ENCODE results near the gene TFF1. TPM values are rescaled to one million over a fixed set of nuclear protein-coding genes. Genes with fewer than 3 reads are reported as not detected.

The TFF1 gene
- total RNA-seq, 2 donors from 2014 or later: 208 to 322 TPM

DNA sequence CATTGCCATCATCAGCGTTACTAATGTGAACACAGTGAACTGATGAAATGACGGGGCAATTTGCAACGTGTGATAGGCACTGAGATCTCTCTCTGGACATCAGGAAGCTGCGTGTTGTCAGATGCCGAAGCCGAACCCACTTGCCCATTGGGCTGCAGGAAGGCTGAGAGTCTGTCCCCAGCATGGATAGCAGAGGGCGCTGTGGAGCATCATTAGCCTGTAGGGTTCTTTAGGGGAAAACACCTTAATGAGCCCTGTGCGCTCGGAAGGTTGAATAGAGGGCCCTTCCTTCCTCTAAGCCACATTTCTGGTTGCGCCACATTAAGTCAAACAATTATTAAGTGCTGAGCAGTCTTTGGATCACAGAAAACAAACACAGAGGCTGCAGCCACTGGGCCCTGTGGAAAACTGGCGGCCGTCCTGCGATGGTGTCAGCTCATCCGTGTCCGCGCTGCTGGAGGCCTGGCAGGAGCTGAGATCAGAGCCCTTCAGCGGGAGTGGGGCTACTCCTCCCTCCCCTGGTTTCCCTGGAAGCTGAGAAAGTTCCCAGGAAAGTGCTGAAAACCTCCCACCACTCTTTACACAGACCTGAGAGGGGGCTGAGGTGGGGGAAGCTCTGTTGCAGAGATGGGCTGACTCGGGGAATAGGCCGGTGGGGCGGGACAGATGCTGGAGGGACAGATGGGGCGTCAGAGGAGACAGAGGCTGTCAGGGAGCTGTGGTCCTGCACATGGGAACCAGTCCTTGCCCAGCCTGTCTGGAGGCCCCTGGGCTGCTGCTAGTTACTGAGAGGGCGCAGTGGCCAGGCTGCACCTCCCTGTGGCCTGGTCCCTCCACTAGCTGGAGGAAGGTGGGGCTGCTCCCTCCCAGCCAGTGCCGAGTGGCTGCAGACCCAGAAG is 28.3 kb downstream of the TFF1 start:
- DNase-seq (peak; percentile 78 to 91), ATAC-seq (peak; percentile 72)
- intact Hi-C loops (cut with DNase I, micrococcal nuclease): no loop called here

DNA sequence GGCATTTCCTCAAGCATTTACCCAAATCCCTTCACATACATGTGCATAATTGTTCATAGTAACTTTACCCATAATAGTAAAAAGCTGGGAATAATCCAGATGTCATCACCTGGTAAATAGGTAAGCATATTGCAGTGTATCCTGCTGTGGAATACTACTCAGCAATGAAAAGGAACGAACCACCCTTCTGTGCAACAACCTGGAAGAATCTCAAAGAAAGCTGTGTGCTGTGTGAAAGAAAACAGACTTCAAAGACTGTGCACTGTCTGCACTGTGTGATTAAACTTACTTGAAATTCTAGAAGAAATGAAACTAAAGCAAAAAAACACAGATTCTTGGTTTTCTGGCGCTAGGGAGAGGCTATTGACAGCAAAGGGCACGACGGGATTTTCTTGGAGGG is 29.1 kb downstream of the TFF1 start:
- no peak for ATAC-seq
- intact Hi-C loops (cut with DNase I, micrococcal nuclease): no loop called here
- no peak for DNase-seq

DNA sequence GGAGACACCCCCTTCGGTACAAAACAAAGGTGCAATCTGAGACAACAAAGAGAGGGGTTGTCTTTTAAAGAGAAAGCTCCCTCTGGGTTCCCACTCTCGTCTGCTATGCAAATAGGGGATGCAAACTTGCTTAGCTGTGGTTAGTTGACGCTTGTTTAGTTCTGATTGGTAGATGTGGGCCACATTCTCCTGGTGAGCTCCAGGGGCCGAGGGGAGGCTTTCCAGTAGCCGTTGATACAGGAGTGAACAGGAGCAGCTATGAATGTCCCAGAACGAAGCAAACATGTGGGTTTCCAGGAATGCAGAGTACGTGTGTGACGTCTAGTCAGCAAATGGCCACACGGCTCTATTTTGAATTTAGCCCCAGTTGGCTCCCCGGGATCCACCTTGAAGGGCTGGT is 30.3 kb downstream of the TFF1 start:
- intact Hi-C loops (cut with DNase I, micrococcal nuclease): no loop called here
- ATAC-seq (no peak), DNase-seq (peak in 1 of 2 donors; percentile 8)

DNA sequence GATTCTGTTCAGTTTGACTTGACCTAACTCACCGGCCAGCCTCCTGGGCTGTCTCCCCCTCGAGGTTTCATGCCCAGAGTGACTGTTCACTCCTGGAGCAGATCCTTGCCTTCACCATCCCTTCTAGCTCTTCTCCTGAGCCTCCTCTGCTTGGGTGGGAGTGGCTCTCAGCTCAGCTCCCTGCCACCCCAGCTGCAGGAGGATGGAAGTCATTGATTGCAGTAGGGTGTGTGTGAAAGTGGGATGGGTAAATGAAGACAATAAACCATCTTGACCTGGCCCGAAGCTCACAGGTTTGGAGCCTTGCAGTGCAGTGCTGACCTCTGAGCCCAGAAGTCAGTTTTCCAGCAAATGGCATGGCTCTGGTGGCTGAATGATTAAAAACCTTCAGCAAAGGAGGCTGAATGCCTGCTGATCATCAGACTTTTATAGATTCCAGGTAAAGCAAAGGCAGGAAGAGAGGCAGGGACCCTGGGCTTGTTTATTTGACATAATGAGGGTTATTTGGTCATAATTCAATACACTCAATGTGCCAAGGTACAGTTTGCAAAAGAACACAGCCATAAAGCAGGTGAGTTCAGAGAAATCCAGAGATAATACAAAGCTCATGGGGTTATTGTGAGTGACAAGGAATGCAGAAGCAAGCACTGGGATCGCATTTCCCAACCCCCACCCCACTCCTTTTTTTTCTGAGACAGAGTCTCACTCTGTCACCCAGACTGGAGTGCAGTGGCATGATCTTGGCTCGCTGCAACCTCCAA is 33.6 kb downstream of the TFF1 start:
- intact Hi-C loops (cut with DNase I, micrococcal nuclease): no loop called here
- peak; percentile 79 for ATAC-seq
- peak; percentile 45 to 63 for DNase-seq

DNA sequence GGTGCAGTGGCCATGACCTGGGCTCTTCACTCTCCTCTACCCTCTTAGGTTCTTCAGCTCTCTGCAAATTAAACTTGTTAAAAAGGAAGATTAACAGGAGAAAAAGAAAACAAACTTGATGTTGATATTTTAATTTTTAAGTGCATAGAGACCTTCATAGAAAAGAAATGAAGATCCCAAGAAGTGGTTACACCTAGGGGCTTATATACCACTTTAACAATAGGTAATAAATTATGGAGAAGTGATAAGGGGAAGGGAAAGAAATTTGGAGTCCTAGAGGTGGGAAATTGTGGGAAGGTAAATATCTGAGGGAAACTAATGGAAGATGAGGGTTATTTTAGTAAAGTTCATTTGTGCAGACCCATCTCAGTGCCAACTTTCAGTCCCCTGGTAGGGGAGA is 34.7 kb downstream of the TFF1 start:
- no peak for ATAC-seq
- intact Hi-C loops (cut with DNase I, micrococcal nuclease): no loop called here
- DNase-seq: no peak

DNA sequence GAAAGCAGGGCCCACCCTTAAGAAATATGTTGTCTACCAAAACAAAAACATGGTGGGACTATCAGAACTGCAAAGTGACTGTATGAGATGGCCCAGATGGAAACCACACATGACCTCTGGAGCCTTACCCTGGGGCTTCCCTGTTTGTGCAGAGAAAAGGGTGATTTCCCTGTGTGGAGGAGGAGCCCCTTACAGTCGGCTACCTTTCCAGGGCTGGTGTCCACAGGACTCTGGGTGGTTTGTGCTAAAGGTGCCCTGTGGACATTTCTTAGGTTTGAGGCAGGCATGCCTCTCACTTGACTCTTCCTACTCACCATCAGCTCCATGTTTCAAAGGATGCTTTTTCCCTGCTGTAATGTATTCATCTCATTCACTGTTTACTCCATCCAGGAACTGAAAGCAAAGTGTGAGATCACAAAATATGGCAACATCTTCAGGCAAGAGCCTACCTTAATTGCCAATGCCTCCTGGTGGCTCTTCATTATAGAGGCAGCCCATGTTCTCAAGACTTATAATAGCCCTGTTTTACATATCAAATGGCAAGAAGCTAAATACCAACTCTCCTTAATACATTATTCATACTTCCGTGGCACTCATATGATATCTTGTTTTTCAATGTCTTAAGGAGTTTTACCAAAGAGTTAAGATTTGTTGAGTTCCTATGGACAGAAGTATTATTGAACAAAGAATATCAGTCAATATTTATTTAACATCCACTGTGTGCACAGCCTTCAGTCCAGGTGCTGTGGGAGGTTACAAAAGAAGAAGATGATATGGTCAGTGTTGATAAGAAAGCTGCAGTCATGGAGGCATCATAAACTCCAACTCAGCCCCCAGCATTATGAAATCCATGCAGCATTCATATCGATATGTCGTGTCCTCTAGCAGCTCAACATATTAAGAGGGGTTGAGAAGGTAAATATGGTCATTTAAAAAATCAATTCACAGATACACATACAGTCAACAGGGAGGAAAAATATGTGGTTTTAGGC is 35.7 kb downstream of the TFF1 start:
- DNase-seq (peak in 1 of 2 donors; percentile 19), ATAC-seq (peak; percentile 31)
- intact Hi-C loops (cut with DNase I, micrococcal nuclease): no loop called here

DNA sequence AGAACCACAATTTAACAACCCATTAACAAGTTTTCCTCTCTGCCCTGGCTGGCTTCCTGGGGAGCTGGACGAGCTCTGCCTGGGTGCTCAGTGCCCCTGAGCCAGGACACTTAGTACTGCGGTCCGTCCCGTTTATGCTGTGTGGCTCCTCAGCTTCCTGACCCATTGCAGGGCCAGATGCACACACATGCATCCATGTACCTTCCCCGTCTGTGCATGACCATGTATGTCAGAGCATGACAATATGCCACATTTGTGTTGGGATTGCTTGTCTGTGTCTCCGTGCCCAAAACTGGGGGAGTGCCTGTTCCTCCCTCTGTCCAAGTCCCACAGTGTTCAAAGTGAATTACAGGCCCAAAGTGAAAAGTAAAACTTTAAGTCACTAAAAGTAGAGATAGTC is 41.4 kb downstream of the TFF1 start:
- no peak for ATAC-seq
- DNase-seq: no peak
- intact Hi-C loops (cut with DNase I, micrococcal nuclease): no loop called here

DNA sequence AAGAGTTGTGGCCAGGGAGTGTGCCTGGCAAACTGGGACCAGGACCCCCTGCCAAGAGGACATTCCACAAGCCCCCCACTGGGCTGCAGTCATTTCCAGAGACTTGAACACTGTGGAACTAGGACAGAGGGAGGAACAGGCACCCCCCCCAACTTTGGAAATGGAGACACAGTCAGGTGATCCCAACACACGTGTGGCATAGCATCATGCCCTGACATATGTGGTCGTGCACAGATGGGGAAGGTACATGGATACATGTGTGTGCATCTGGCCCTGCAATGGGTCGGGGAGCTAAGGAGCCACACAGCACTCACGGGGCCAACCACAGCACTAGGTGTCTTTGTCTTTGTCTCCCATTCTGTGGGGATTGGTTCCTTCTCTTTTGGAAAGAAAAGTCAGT is 44.5 kb downstream of the TFF1 start:
- no peak for DNase-seq
- ATAC-seq: no peak
- intact Hi-C loops (cut with DNase I, micrococcal nuclease): no loop called here

DNA sequence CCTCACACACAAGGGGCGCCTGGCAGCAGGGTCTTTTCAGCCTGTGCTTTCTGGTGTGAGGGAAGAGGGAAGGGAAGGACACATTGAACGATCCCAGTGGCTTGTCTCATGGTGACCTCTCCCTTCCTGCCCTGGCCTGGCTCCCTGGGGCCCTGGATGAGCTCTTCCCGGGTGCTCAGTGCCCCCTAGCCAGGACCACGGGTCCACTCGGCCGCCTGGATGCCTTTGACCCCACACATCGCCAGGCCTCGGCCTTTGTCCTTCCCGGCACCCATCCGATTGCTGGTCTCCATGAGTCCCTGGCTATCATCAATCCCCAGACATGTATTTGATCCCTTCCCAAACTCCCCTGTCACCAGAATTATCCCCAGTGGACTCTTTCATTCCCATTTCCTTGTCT is 45.1 kb downstream of the TFF1 start:
- intact Hi-C loops (cut with DNase I, micrococcal nuclease): no loop called here
- DNase-seq: no peak
- no peak for ATAC-seq

DNA sequence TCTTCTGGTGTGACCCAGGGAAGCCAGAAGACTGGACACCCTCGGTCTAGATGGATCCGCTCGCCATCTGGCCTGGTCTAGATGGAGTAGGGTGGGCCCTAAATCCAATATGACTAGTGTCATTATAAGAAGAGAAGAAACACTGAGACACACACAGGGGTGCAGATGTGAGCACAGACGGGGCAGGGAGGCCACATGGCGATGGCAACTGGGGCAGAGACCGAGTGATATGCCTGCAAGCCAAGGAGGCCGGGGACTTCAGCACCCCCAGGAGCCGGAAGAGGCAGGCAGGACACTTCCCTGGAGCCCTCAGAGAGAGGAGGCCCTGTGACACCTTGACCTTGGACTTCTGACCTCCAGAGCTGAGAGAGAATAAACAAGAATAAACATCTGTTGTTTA is 45.5 kb downstream of the TFF1 start:
- intact Hi-C loops (cut with DNase I, micrococcal nuclease): no loop called here
- no peak for ATAC-seq
- peak in 1 of 2 donors; percentile 25 for DNase-seq

DNA sequence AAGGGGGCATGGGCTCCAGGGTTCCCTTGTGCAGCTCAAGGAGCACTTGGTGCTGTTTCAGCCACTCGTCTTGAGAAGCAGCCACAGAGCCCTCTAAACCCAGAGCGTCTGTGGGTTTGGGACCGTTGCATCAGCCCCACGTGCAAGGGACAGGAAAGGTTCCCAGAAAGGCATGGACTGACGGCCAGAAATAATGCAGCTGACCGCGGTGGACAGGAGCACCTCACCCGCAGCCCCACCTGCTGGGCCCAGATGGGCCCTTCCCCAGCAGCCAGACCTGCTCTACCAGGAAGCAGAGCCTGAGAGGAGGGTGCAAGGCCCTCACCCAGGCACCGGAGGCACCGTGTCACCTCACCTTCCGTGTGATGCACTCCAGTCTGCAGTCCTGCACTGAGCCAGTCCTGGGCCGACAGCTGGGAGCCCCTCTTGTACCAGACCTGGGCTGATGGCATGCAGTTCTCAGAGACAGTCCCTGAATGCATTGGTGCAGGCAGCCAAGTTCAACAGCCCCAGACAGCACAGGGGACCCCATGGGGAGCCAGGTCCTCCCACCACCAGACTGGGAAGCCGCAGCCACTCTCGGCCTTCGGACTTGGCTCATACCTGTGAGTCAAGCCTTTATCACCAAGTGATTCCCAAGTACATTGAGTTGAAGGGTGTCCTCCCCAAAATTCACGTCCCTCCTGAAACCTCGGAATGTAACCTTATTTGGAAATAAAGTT is 46.3 kb downstream of the TFF1 start:
- intact Hi-C loops (cut with DNase I, micrococcal nuclease): no loop called here
- ATAC-seq (peak; percentile 32), DNase-seq (peak; percentile 62 to 65)

DNA sequence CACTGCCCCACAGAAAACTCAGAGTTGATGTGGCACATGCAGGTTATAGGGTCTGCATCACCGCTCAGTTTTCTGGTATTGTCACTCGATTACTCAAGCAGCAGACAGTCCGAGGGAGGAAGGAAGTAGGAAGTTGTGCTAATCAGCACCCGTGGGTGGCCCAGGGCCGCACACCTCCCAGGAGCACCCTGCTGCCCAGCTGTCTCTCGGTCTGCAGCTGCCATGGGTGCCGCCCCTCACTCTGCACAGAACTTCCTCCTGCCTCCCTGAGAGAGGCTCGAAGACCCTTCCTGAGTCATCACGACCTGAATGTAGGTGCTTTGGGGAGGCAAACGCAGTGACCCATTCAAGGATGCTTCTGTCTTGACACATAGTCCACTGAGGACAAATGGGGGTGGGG is 47.0 kb downstream of the TFF1 start:
- ATAC-seq (no peak), DNase-seq (peak; percentile 52 to 57)
- intact Hi-C loops (cut with DNase I, micrococcal nuclease): no loop called here

DNA sequence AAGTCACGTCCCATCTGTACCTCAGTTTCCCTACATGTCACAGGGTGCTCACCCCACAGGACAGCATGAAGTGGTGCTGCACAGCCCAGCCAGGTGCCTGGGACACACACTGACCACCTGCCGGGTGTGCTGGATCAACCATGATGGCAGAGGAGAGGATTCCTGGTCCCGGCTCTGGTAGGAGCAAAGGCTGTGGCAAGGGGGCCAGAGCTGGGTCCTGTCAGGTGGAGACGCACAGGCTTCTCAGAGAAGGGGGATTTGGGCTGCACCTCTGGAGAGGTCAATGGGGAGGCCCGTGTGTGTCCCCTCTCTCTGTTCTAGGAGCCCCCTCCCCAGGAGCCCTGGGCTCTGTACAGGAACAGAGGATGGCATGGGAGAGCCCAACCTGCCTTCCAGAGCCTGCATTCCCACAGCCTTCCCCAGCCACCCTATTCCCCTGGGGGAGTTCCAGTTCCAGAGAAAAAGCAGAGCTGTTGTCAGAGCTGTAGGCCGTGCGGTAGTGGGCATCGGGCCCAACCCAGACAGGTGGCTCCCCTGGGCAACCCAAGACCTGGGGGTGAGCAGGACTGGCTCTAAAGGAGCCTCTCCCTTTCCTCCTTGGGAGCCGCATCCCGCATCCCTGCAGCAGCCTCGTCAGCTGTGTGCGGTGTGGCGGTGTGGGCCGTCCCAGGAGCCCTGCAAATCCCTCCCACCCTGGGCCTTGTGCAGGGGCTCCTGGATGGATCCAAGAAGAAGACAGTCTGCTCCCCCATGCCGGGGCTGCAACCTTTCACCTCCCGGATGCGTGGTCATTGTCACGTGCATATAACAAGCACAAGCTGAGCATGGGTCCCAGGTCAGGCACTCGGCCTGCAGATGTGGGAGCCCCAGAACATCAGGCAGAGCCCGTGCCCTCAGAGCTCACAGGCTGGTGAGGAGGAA is 48.2 kb downstream of the TFF1 start:
- ATAC-seq (no peak), DNase-seq (no peak)
- intact Hi-C loops (cut with DNase I, micrococcal nuclease): no loop called here

DNA sequence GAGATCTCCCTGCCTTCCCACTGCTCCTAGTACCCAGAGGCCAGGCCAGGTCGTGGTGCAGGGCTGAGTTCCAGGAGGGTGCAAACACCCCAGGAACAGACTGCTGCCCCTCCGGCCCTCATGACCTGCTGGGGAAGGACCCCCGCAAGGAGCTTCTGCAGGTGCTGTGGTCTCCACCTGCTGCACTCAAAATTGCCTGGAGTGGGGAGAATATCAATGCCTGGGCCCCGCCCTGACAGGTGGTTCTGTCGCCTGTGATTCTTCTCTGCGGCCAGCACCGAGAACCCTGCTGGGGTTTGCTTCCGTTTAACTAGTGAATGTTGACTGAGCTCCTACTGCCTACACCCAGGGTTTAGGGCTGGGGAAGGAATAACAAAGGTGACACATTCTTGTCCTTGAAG is 49.0 kb downstream of the TFF1 start:
- intact Hi-C loops (cut with DNase I, micrococcal nuclease): no loop called here
- DNase-seq (peak; percentile 76 to 78), ATAC-seq (peak; percentile 59)

DNA sequence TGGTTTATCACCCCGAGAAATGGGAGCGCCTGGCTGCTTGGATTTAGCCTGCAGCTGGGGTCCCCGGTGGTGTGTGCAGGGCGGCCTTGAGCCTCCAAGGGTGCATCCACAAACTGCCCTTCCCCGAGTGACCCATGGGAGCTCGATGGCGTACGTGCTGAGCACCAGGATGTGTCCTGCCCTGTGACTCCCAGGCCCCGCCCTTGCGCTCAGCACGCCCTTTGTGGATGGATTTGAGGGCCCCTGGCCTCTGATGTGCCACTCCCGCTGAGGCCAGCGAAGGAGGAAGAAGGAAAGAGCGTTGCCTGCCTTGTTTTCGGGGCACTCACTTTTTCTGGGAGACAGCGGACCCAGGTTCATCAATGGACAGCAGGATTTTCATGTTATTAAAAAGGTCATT is 49.4 kb downstream of the TFF1 start:
- intact Hi-C loops (cut with DNase I, micrococcal nuclease): no loop called here
- peak; percentile 89 to 93 for DNase-seq
- peak; percentile 73 for ATAC-seq

DNA sequence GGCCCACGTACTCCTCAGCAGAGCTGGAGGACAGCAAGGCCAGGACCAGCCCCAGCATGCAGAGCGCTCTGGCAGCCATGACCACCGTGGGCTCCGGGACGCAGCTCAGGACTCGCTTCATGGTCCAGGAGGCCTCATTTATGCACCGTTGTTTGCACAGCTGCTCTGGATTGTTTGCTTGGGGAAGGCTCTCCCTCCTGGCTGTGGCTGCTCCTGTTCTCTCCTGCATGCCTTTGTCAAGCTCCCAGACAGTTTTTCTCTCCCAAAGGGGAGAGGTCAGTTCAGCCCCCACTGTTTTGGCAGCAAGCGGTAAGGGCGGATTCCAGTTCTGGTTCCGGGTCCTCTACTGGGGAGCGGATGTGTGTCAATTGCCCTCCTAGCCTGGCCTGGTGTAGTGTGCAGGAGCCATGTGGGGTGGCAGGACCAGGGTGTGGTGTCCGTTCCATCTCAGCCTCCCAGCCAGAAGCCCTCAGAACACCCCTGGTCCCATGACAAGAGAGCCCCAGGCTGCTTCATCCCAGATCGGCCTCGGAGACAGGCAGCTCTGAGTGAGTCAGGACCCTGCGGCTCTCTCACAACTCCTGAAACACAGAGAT is 50.9 kb downstream of the TFF1 start, which contains the start of gene TFF3:
TFF3 (minus strand) TSS at position 114 of the 596 bp plus-strand sequence; CDS start at position 79, 35 bp downstream.
- intact Hi-C loops (cut with DNase I, micrococcal nuclease): no loop called here
- peak; percentile 43 for ATAC-seq
- DNase-seq: peak; percentile 68 to 81

Data from left colon (tissue), 2 donors.